Liver (tissue), 3 donors: Measurements from ENCODE around the gene TAF5L.

Experiments used
- EGR1 ChIP-seq, 2 donors: IDR thresholded peaks; 2 replicates each; pipeline ENCODE4 v1.6.1; 2016 to 2018; ENCODE audit warnings: antibody characterized with exemption in 2 of 2, low read depth in 2 of 2
- SP1 ChIP-seq: IDR thresholded peaks from 2 replicates; pipeline ENCODE4 v1.6.1; 2018; ENCODE audit warnings: antibody characterized with exemption, mild to moderate bottlenecking
- TF ChIP-seq, protein P1 (sequence below): fragments of 150-350 bp; IDR thresholded peaks from 2 replicates; pipeline ENCODE4 v1.5.1; 2017; ENCODE audit warnings: improper control_type of control experiment, low read depth, low read length; ENCODE audit not compliant: missing input control
- donor health status: healthy.
- donor health status: healthy.

DNA sequence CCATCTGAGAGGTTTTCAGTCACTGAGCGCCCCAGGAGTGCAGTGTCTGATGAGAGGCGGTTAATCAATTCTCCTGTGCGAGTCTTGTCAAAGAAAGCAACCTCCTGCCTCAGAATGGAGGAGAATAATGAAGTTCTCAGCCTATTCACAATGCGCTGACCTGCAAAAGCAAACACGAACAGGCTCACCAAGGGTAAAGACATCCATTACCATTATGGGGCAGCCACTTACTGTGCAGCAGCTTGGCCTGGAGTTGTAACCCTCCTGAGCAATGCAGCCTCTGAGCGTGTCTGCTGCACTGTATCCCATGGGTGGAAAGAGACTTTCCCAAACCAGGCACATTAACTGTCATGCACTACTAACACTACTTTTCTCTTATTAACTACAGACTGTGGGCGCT lies 78.4 kb downstream of the TAF5L start:
- TF ChIP-seq SP1: no peak
- TF ChIP-seq, protein P1, sequence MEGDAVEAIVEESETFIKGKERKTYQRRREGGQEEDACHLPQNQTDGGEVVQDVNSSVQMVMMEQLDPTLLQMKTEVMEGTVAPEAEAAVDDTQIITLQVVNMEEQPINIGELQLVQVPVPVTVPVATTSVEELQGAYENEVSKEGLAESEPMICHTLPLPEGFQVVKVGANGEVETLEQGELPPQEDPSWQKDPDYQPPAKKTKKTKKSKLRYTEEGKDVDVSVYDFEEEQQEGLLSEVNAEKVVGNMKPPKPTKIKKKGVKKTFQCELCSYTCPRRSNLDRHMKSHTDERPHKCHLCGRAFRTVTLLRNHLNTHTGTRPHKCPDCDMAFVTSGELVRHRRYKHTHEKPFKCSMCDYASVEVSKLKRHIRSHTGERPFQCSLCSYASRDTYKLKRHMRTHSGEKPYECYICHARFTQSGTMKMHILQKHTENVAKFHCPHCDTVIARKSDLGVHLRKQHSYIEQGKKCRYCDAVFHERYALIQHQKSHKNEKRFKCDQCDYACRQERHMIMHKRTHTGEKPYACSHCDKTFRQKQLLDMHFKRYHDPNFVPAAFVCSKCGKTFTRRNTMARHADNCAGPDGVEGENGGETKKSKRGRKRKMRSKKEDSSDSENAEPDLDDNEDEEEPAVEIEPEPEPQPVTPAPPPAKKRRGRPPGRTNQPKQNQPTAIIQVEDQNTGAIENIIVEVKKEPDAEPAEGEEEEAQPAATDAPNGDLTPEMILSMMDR: no peak
- no peak for TF ChIP-seq EGR1 (IDR thresholded peaks at IDR 0.05; ENCODE audit: low read depth in 2 of 2)
